NCI-H2227 (cell line): ENCODE results near the gene HDAC3.

Source experiments
- DNase-seq: peaks from one replicate; lab custom pipeline; 2025; ENCODE audit not compliant: unreplicated experiment; lab: John Stamatoyannopoulos, UW

Gene HDAC3

GRCh38 chr5:141605523-141606277, 30.9 kb downstream of the HDAC3 start:
- DNase-seq, result no peak

GRCh38 chr5:141603923-141604717, 32.5 kb downstream of the HDAC3 start:
- DNase-seq, result no peak

GRCh38 chr5:141602606-141603005, 34.0 kb downstream of the HDAC3 start:
- no peak for DNase-seq

GRCh38 chr5:141598391-141599345, 38.0 kb downstream of the HDAC3 start:
- DNase-seq, result no peak

GRCh38 chr5:141597814-141598213, 38.8 kb downstream of the HDAC3 start:
- no peak for DNase-seq

GRCh38 chr5:141597394-141597793, 39.3 kb downstream of the HDAC3 start:
- no peak for DNase-seq

GRCh38 chr5:141596867-141597266, 39.8 kb downstream of the HDAC3 start:
- no peak for DNase-seq

- no peak for DNase-seq
Measured at GRCh38 chr5:141590127-141590526, 46.5 kb downstream of the HDAC3 start.

GRCh38 chr5:141586246-141586645, 50.4 kb downstream of the HDAC3 start:
- DNase-seq, result no peak

GRCh38 chr5:141585594-141585993, 51.1 kb downstream of the HDAC3 start:
- no peak for DNase-seq

- no peak for DNase-seq
Measured at GRCh38 chr5:141574122-141574510, 62.5 kb downstream of the HDAC3 start.

GRCh38 chr5:141573489-141574121, 63.0 kb downstream of the HDAC3 start:
- DNase-seq, result no peak
